SK-N-MC (cell line): ENCODE measurements around the gene NEK6.

Source experiments
- EZH2 ChIP-seq: fragments of 200-600 bp; sonication (generic); IDR thresholded peaks from one replicate; pipeline ENCODE4 v1.6.1; 2017; ENCODE audit warnings: antibody characterized with exemption
- FOXP2 ChIP-seq: optimal IDR thresholded peaks from 2 replicates; pipeline ENCODE3; 2011; ENCODE audit warnings: mild to moderate bottlenecking, moderate library complexity; ENCODE audit not compliant: insufficient read depth; ENCODE audit errors: extremely low read length, control extremely low read depth
- POLR2AphosphoS5 ChIP-seq: IDR thresholded peaks from 2 replicates; pipeline ENCODE4 v1.6.1; 2012; ENCODE audit warnings: mild to moderate bottlenecking, low read depth, low read length, borderline replicate concordance

GRCh38 chr9:124290743-124291554 is 33.2 kb downstream of the NEK6 start:
- TF ChIP-seq POLR2AphosphoS5: no peak
- TF ChIP-seq EZH2: no peak
- no peak for TF ChIP-seq FOXP2
